ENCODE results near the gene CCDC34. TPM values are rescaled to one million over a fixed set of nuclear protein-coding genes. Genes with fewer than 3 reads are reported as not detected.

The CCDC34 gene
- total and polyA plus RNA-seq, 3 donors from 2014 or later: 15.2 to 40.9 (median 24.2) TPM

GRCh38 chr11:27310707-27311106, 52.3 kb downstream of the CCDC34 start:
- intact Hi-C loops (cut with DNase I; ENCODE audit: low total_unique reads): no loop called here

GRCh38 chr11:27310182-27310581, 52.8 kb downstream of the CCDC34 start:
- Histone ChIP-seq H3K4me1 (no peaks in the 10 kb centered on the region), H3K27ac (no peak overlapping the region), H3K9me3 (no peaks in the 10 kb centered on the region), H3K36me3 (ENCODE audit: low read depth, missing control alignments) (no peaks in the 10 kb centered on the region), H3K27me3 (no peaks in the 10 kb centered on the region), H3K4me3 (no peak overlapping the region)
- no peak for DNase-seq
- intact Hi-C loops (cut with DNase I; ENCODE audit: low total_unique reads): no loop called here
- TF ChIP-seq POLR2A (IDR thresholded peaks at IDR 0.05) (no peak), CTCF (IDR thresholded peaks at IDR 0.05) (no peak)

More at GRCh38 chr11:27310707-27311106, 52.3 kb downstream of the CCDC34 start:
- no peaks in the 10 kb centered on the region for H3K36me3 ChIP-seq (ENCODE audit: low read depth, missing control alignments)
- H3K4me1 ChIP-seq: no peaks in the 10 kb centered on the region
- TF ChIP-seq CTCF (IDR thresholded peaks at IDR 0.05) (no peak), POLR2A (IDR thresholded peaks at IDR 0.05) (no peak)
- no peak overlapping the region for H3K27ac ChIP-seq
- DNase-seq: no peak
- H3K27me3 ChIP-seq: no peaks in the 10 kb centered on the region
- no peak overlapping the region for H3K4me3 ChIP-seq
- H3K9me3 ChIP-seq: no peaks in the 10 kb centered on the region

DNA sequence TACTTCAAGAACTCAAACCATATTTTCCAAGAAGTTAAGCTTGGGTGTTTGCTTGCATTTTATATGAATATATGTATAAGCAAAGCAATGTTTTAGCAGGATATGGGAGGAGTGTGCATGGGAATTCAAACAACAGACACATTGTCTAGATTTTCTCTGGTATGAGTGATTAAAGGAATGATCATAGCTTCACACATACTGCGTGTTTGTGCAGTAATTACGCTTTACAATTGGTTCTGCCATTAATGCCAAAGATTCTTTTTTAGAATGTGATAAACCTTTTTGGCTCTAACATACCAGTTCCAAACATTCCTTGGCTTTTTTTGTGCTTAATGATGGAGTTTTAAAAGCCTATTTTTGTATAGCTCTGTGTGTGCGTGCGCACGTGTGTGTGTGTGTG, 54.0 kb downstream of the CCDC34 start:
- TF ChIP-seq POLR2A (IDR thresholded peaks at IDR 0.05) (no peak), CTCF (IDR thresholded peaks at IDR 0.05) (no peak)
- DNase-seq: no peak
- intact Hi-C loops (cut with DNase I; ENCODE audit: low total_unique reads): no loop called here
- H3K36me3 ChIP-seq (ENCODE audit: low read depth, missing control alignments): no peaks in the 10 kb centered on the region
- WGBS, 2 donors: 66 to 73% methylated on average over 5 of the region's 5 CpGs
- H3K27me3 ChIP-seq: no peaks in the 10 kb centered on the region
- no peak overlapping the region for H3K27ac ChIP-seq
- no peaks in the 10 kb centered on the region for H3K9me3 ChIP-seq
- H3K4me1 ChIP-seq: no peaks in the 10 kb centered on the region
- H3K4me3 ChIP-seq: no peak overlapping the region

DNA sequence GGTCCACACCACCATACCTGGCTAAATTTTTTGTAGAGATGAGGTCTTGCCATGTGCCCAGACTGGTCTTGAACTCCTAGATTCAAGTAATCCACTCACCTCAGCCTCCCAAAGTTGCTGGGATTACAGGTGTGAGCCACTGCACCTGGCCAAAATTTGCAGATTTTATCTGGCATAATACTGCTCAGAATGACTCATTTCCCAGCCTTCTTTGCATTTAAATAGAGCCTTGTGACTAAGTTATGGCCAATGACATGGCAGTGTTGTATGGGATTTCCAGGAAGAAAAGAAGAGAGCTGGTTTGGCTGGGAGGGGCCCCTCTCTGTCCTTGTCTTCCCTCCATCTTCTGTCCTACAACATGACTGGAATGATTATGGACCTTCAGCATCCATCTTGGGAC, 55.8 kb downstream of the CCDC34 start:
- Histone ChIP-seq H3K4me1 (no peaks in the 10 kb centered on the region), H3K36me3 (ENCODE audit: low read depth, missing control alignments) (no peaks in the 10 kb centered on the region), H3K4me3 (no peak overlapping the region), H3K27me3 (no peaks in the 10 kb centered on the region), H3K9me3 (no peaks in the 10 kb centered on the region), H3K27ac (no peak overlapping the region)
- TF ChIP-seq POLR2A (IDR thresholded peaks at IDR 0.05) (no peak), CTCF (IDR thresholded peaks at IDR 0.05) (no peak)
- intact Hi-C loops (cut with DNase I; ENCODE audit: low total_unique reads): no loop called here
- no peak for DNase-seq

DNA sequence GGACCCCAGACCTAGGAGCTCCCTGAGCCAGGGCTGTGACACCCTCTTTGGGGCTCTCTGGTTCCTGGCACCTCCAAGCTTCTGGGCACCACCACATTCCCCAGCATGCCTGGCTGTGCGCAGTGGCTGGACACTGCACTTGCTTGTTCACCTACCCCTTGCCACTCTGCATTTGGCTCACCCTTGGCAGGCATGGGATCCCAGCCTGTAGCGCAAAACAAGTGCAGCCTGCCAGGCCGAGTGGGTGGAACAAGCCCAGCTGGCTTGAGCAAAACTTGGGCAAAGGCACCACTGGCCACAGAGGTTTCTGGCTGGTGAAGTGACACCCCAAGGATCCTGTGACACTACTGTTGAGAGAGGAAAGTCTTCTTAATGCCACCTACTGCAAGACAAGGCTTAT, 57.3 kb downstream of the CCDC34 start:
- TF ChIP-seq CTCF (IDR thresholded peaks at IDR 0.05) (no peak), POLR2A (IDR thresholded peaks at IDR 0.05) (no peak)
- no peak for DNase-seq
- 100% methylated on average over 3 of the region's 3 CpGs; no CpG with 5 or more reads in 1 of the 2 donors for WGBS, 2 donors
- H3K36me3 ChIP-seq (ENCODE audit: low read depth, missing control alignments): no peaks in the 10 kb centered on the region
- H3K4me3 ChIP-seq: no peak overlapping the region
- H3K4me1 ChIP-seq: no peaks in the 10 kb centered on the region
- intact Hi-C loops (cut with DNase I; ENCODE audit: low total_unique reads): no loop called here
- no peak overlapping the region for H3K27ac ChIP-seq
- H3K9me3 ChIP-seq: no peaks in the 10 kb centered on the region
- H3K27me3 ChIP-seq: no peaks in the 10 kb centered on the region

Data from testis (tissue), 3 donors.